ENCODE data around the gene TMEM184B. TPM values are rescaled to one million over a fixed set of nuclear protein-coding genes. Genes with fewer than 3 reads are reported as not detected.

Gene TMEM184B
- total RNA-seq, 3 donors from 2014 or later = 30.6 to 49.5 (median 42.4) TPM

DNA sequence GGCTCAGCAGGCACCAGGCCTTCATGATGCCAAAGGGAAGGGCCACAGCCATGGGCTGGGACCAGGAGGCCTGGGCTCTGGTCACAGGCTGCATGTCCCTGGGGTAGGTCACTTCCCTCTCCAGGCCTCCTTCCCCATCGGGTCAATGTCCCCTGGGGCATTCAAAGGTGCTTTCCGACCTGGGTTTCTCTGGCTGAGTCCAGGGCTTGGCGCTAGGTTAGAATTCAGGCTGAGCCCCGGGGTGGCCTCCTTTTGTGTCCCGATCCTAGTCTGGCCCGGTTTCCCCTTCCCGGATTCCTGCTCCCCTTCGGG is 58.9 kb downstream of the TMEM184B start:
- Histone ChIP-seq H3K9me3 (no peaks in the 10 kb centered on the region), H3K36me3 (no peaks in the 10 kb centered on the region), H3K4me1 (peaks cover 10 to 20% of the 10 kb centered on the region in 2 donors), H3K27me3 (no peaks in the 10 kb centered on the region), H3K4me3 (peak overlapping the region; percentile 7 to 43 (median 29)), H3K27ac (peak overlapping the region; percentile 63 to 77)
- TF ChIP-seq POLR2A (IDR thresholded peaks at IDR 0.05) (no peak), POLR2AphosphoS5 (IDR thresholded peaks at IDR 0.05) (no peak)
- TF ChIP-seq, protein P1, sequence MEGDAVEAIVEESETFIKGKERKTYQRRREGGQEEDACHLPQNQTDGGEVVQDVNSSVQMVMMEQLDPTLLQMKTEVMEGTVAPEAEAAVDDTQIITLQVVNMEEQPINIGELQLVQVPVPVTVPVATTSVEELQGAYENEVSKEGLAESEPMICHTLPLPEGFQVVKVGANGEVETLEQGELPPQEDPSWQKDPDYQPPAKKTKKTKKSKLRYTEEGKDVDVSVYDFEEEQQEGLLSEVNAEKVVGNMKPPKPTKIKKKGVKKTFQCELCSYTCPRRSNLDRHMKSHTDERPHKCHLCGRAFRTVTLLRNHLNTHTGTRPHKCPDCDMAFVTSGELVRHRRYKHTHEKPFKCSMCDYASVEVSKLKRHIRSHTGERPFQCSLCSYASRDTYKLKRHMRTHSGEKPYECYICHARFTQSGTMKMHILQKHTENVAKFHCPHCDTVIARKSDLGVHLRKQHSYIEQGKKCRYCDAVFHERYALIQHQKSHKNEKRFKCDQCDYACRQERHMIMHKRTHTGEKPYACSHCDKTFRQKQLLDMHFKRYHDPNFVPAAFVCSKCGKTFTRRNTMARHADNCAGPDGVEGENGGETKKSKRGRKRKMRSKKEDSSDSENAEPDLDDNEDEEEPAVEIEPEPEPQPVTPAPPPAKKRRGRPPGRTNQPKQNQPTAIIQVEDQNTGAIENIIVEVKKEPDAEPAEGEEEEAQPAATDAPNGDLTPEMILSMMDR (IDR thresholded peaks at IDR 0.05) = no peak
- intact Hi-C loops (cut with DNase I; ENCODE audit: low total_unique reads) = no loop called here
- DNase-seq (ENCODE audit: low spot score in 2 of 2) = no peak

- H3K27me3 ChIP-seq = no peaks in the 10 kb centered on the region
- intact Hi-C loops (cut with DNase I; ENCODE audit: low total_unique reads) = no loop called here
- H3K9me3 ChIP-seq = no peaks in the 10 kb centered on the region
- no peak for DNase-seq (ENCODE audit: low spot score in 2 of 2)
- peak overlapping the region in 1 of 3 donors; percentile 43 for H3K4me3 ChIP-seq
- H3K4me1 ChIP-seq = peaks cover 7 to 15% of the 10 kb centered on the region in 2 donors
- H3K27ac ChIP-seq = peak overlapping the region; percentile 63 to 77
- H3K36me3 ChIP-seq = no peaks in the 10 kb centered on the region
- peak in 1 of 3 donors; percentile 6 for TF ChIP-seq POLR2AphosphoS5 (IDR thresholded peaks at IDR 0.05)
- TF ChIP-seq, protein P1 (IDR thresholded peaks at IDR 0.05) = no peak
Observed at GRCh38 chr22:38213319-38213989, 59.4 kb downstream of the TMEM184B start.

GRCh38 chr22:38212442-38212841 is 60.4 kb downstream of the TMEM184B start:
- no peak for DNase-seq (ENCODE audit: low spot score in 2 of 2)
- H3K4me3 ChIP-seq = no peak overlapping the region
- H3K27ac ChIP-seq = peak overlapping the region; percentile 2 to 7
- H3K27me3 ChIP-seq = no peaks in the 10 kb centered on the region
- H3K9me3 ChIP-seq = no peaks in the 10 kb centered on the region
- intact Hi-C loops (cut with DNase I; ENCODE audit: low total_unique reads) = no loop called here
- peaks cover 3 to 9% of the 10 kb centered on the region in 2 donors for H3K4me1 ChIP-seq
- TF ChIP-seq POLR2AphosphoS5 (IDR thresholded peaks at IDR 0.05) = no peak
- TF ChIP-seq, protein P1 (IDR thresholded peaks at IDR 0.05) = no peak
- TF ChIP-seq POLR2A (IDR thresholded peaks at IDR 0.05) = no peak
- H3K36me3 ChIP-seq = no peaks in the 10 kb centered on the region

- TF ChIP-seq POLR2AphosphoS5 (IDR thresholded peaks at IDR 0.05) (no peak), POLR2A (IDR thresholded peaks at IDR 0.05) (no peak)
- TF ChIP-seq, protein P1 (IDR thresholded peaks at IDR 0.05) = no peak
- DNase-seq (ENCODE audit: low spot score in 2 of 2) = no peak
- H3K27me3 ChIP-seq = no peaks in the 10 kb centered on the region
- no peaks in the 10 kb centered on the region for H3K9me3 ChIP-seq
- no peak overlapping the region for H3K4me3 ChIP-seq
- peaks cover 3 to 9% of the 10 kb centered on the region in 2 donors for H3K4me1 ChIP-seq
- peak overlapping the region in 1 of 2 donors; percentile 25 for H3K27ac ChIP-seq
- intact Hi-C loops (cut with DNase I; ENCODE audit: low total_unique reads) = no loop called here
- H3K36me3 ChIP-seq = no peaks in the 10 kb centered on the region
Observed at GRCh38 chr22:38211556-38211955, 61.3 kb downstream of the TMEM184B start.

GRCh38 chr22:38208551-38208968 is 64.2 kb downstream of the TMEM184B start:
- intact Hi-C loops (cut with DNase I; ENCODE audit: low total_unique reads) = loop anchor here (10.0 kb wide), 2 partner anchors 106 to 154 kb away; partner anchors contain the start of genes CSNK1E and PICK1

More at GRCh38 chr22:38208551-38208968, 64.2 kb downstream of the TMEM184B start:
- peak overlapping the region in 1 of 2 donors; percentile 21 for H3K27ac ChIP-seq
- H3K4me1 ChIP-seq = peaks cover 9 to 18% of the 10 kb centered on the region in 2 donors
- H3K9me3 ChIP-seq = no peaks in the 10 kb centered on the region
- H3K27me3 ChIP-seq = no peaks in the 10 kb centered on the region
- TF ChIP-seq POLR2AphosphoS5 (IDR thresholded peaks at IDR 0.05) (no peak), POLR2A (IDR thresholded peaks at IDR 0.05) (no peak)
- H3K36me3 ChIP-seq = no peaks in the 10 kb centered on the region
- no peak for DNase-seq (ENCODE audit: low spot score in 2 of 2)
- H3K4me3 ChIP-seq = no peak overlapping the region
